GM12878 (cell line): Measurements from ENCODE around the gene EPDR1.

Source experiments
- ATF7 ChIP-seq: fragments of 450-650 bp; IDR thresholded peaks from 2 replicates; pipeline ENCODE4 v1.6.1; 2016; ENCODE audit warnings: low read depth, mild to moderate bottlenecking
- CREB1 ChIP-seq: IDR thresholded peaks from 2 replicates; pipeline ENCODE4 v1.6.1; 2012; ENCODE audit warnings: low read depth, mild to moderate bottlenecking, inconsistent platforms
- NR2C1 ChIP-seq: fragments of 450-650 bp; IDR thresholded peaks from 2 replicates; pipeline ENCODE4 v1.6.1; 2017; ENCODE audit warnings: antibody characterized with exemption, mild to moderate bottlenecking, moderate library complexity
- POLR2A ChIP-seq: IDR thresholded peaks from 2 replicates; pipeline ENCODE4 v1.6.1; 2011; ENCODE audit warnings: low read depth, mild to moderate bottlenecking, low read length
- RCOR1 ChIP-seq: conservative IDR thresholded peaks from 2 replicates; pipeline ENCODE4 v1.6.1; 2012; ENCODE audit warnings: low read depth, low read length, improper control_type of control experiment
- REST ChIP-seq: IDR thresholded peaks from 2 replicates; pipeline ENCODE4 v1.6.1; 2012; ENCODE audit warnings: mild to moderate bottlenecking, low read depth, low read length
- SP1 ChIP-seq: IDR thresholded peaks from one replicate; pipeline ENCODE4 v1.6.1; 2011; ENCODE audit warnings: low read depth, low read length
- TF ChIP-seq, protein P1 (sequence below), 3 experiments: IDR thresholded peaks in 2 of 3; conservative IDR thresholded peaks in 1 of 3; 2 replicates each; pipeline ENCODE4 v1.5.1; 2011; ENCODE audit warnings: low read depth in 3 of 3, low read length in 3 of 3, mild to moderate bottlenecking in 3 of 3, control low read depth in 2 of 3, moderate library complexity in 2 of 3, inconsistent platforms in 1 of 3, mixed read lengths in 1 of 3; ENCODE audit not compliant: control insufficient read depth in 2 of 3, insufficient read depth in 1 of 3; ENCODE audit errors: extremely low read depth in 1 of 3
- TF ChIP-seq, protein P2 (sequence below): IDR thresholded peaks from 2 replicates; pipeline ENCODE4 v1.6.1; 2011; ENCODE audit warnings: low read depth, low read length, improper control_type of control experiment, borderline replicate concordance
- TF ChIP-seq, protein P3 (sequence below): IDR thresholded peaks from 2 replicates; pipeline ENCODE4 v1.6.1; 2012; ENCODE audit warnings: low read length, inconsistent platforms

DNA sequence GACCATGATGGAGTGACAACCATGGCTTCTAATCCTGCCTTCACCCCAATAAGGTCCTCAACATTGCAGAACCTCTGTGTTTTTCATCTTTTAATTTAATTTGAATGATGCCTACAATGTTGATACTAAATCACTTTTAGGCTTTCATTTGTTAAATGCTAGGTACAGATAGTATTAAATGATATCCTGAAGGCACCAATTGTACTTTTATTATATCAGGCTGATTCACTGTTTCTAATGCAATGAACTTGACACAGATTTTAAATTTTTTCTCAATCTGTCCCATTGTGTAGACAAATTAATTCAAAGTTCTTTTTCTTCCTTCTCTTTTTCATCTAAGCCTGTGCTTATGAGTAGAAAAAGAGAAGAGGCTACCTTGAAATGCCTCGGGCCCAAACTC lies 5.2 kb downstream of the EPDR1 start:
- no peak for TF ChIP-seq SP1
- TF ChIP-seq, protein P1, sequence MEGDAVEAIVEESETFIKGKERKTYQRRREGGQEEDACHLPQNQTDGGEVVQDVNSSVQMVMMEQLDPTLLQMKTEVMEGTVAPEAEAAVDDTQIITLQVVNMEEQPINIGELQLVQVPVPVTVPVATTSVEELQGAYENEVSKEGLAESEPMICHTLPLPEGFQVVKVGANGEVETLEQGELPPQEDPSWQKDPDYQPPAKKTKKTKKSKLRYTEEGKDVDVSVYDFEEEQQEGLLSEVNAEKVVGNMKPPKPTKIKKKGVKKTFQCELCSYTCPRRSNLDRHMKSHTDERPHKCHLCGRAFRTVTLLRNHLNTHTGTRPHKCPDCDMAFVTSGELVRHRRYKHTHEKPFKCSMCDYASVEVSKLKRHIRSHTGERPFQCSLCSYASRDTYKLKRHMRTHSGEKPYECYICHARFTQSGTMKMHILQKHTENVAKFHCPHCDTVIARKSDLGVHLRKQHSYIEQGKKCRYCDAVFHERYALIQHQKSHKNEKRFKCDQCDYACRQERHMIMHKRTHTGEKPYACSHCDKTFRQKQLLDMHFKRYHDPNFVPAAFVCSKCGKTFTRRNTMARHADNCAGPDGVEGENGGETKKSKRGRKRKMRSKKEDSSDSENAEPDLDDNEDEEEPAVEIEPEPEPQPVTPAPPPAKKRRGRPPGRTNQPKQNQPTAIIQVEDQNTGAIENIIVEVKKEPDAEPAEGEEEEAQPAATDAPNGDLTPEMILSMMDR (IDR thresholded peaks at IDR 0.05 in 2 of 3, conservative IDR thresholded peaks at IDR 0.05 in 1 of 3; ENCODE audit: control insufficient read depth in 2 of 3, extremely low read depth in 1 of 3, insufficient read depth in 1 of 3, low read depth in 3 of 3, low read length in 3 of 3) = no peak
- TF ChIP-seq, protein P2, sequence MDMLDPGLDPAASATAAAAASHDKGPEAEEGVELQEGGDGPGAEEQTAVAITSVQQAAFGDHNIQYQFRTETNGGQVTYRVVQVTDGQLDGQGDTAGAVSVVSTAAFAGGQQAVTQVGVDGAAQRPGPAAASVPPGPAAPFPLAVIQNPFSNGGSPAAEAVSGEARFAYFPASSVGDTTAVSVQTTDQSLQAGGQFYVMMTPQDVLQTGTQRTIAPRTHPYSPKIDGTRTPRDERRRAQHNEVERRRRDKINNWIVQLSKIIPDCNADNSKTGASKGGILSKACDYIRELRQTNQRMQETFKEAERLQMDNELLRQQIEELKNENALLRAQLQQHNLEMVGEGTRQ = no peak
- no peak for TF ChIP-seq CREB1
- TF ChIP-seq POLR2A = no peak
- TF ChIP-seq ATF7 = no peak
- TF ChIP-seq, protein P3, sequence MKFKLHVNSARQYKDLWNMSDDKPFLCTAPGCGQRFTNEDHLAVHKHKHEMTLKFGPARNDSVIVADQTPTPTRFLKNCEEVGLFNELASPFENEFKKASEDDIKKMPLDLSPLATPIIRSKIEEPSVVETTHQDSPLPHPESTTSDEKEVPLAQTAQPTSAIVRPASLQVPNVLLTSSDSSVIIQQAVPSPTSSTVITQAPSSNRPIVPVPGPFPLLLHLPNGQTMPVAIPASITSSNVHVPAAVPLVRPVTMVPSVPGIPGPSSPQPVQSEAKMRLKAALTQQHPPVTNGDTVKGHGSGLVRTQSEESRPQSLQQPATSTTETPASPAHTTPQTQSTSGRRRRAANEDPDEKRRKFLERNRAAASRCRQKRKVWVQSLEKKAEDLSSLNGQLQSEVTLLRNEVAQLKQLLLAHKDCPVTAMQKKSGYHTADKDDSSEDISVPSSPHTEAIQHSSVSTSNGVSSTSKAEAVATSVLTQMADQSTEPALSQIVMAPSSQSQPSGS = no peak
- TF ChIP-seq NR2C1 = no peak
- TF ChIP-seq REST = no peak
- TF ChIP-seq RCOR1 = no peak
